H9 (cell line): ENCODE measurements around the gene RNPEPL1. TPM values are rescaled to one million over a fixed set of nuclear protein-coding genes. Genes with fewer than 3 reads are reported as not detected.

ENCODE experiments used
- DNase-seq: peaks from one replicate; pipeline ENCODE4 v3.0.0-alpha.2; 2017
- H2AFZ ChIP-seq: one replicate; pipeline ENCODE4 v1.6.1; 2013; ENCODE audit warnings: mild to moderate bottlenecking, low read length, control low read depth, moderate library complexity
- H2AK5ac ChIP-seq: 2 replicates; pipeline ENCODE4 v1.6.1; 2013; ENCODE audit warnings: low read length, control low read depth, mixed read lengths; ENCODE audit not compliant: insufficient read length
- H2BK120ac ChIP-seq: one replicate; pipeline ENCODE4 v1.6.1; 2013; ENCODE audit warnings: low read depth, mild to moderate bottlenecking, low read length, control low read depth, inconsistent platforms; ENCODE audit not compliant: poor library complexity, severe bottlenecking
- H2BK12ac ChIP-seq: 2 replicates; pipeline ENCODE4 v1.6.1; 2013; ENCODE audit warnings: low read length, control low read depth, mixed read lengths, low read depth; ENCODE audit not compliant: insufficient read length
- H2BK15ac ChIP-seq: 2 replicates; pipeline ENCODE4 v1.6.1; 2013; ENCODE audit warnings: low read depth, low read length, control low read depth
- H2BK20ac ChIP-seq: one replicate; pipeline ENCODE4 v1.6.1; 2013; ENCODE audit warnings: low read depth, mild to moderate bottlenecking, low read length, control low read depth, inconsistent platforms; ENCODE audit not compliant: poor library complexity, severe bottlenecking
- H2BK5ac ChIP-seq: 2 replicates; pipeline ENCODE4 v1.6.1; 2013; ENCODE audit warnings: low read length, control low read depth, mixed read lengths; ENCODE audit not compliant: insufficient read length
- H3K14ac ChIP-seq: 2 replicates; pipeline ENCODE4 v1.6.1; 2013; ENCODE audit warnings: low read length, control low read depth; ENCODE audit not compliant: insufficient read depth
- H3K18ac ChIP-seq: 2 replicates; pipeline ENCODE4 v1.6.1; 2013; ENCODE audit warnings: low read depth, mild to moderate bottlenecking, mixed read lengths, low read length, control low read depth; ENCODE audit not compliant: insufficient read length
- H3K23ac ChIP-seq: 2 replicates; pipeline ENCODE4 v1.6.1; 2013; ENCODE audit warnings: low read length, control low read depth, mixed read lengths, low read depth; ENCODE audit not compliant: insufficient read length
- H3K23me2 ChIP-seq: 2 replicates; pipeline ENCODE4 v1.6.1; 2013; ENCODE audit warnings: low read depth, mild to moderate bottlenecking, mixed read lengths, low read length, control low read depth; ENCODE audit not compliant: insufficient read length, poor library complexity, severe bottlenecking
- H3K27ac ChIP-seq: 2 replicates; pipeline ENCODE4 v1.5.1; 2013; ENCODE audit warnings: low read length, control low read depth, mixed read lengths, low read depth; ENCODE audit not compliant: insufficient read length
- H3K27me3 ChIP-seq: 2 replicates; pipeline ENCODE4 v1.6.1; 2013; ENCODE audit warnings: low read length, control low read depth, inconsistent platforms; ENCODE audit not compliant: insufficient read depth
- H3K4ac ChIP-seq: 2 replicates; pipeline ENCODE4 v1.6.1; 2013; ENCODE audit warnings: low read depth, mild to moderate bottlenecking, control low read depth, inconsistent platforms, low read length, moderate library complexity
- H3K4me1 ChIP-seq: 2 replicates; pipeline ENCODE4 v1.6.1; 2013; ENCODE audit warnings: low read length, control low read depth, inconsistent platforms; ENCODE audit not compliant: insufficient read depth
- H3K4me2 ChIP-seq: 2 replicates; pipeline ENCODE4 v1.6.1; 2013; ENCODE audit warnings: low read length, control low read depth, mixed read lengths; ENCODE audit not compliant: insufficient read length, insufficient read depth
- H3K56ac ChIP-seq: 2 replicates; pipeline ENCODE4 v1.6.1; 2013; ENCODE audit warnings: low read depth, mild to moderate bottlenecking, mixed read lengths, low read length, control low read depth; ENCODE audit not compliant: insufficient read length
- H3K79me1 ChIP-seq: 2 replicates; pipeline ENCODE4 v1.6.1; 2013; ENCODE audit warnings: low read depth, mild to moderate bottlenecking, moderate library complexity, low read length, control low read depth, inconsistent platforms; ENCODE audit not compliant: insufficient read depth, poor library complexity, severe bottlenecking
- H3K79me2 ChIP-seq: 2 replicates; pipeline ENCODE4 v1.6.1; 2013; ENCODE audit warnings: low read length, control low read depth, inconsistent platforms; ENCODE audit not compliant: insufficient read depth
- H3K9ac ChIP-seq: 2 replicates; pipeline ENCODE4 v1.6.1; 2013; ENCODE audit warnings: low read length, control low read depth, mixed read lengths; ENCODE audit not compliant: insufficient read length; ENCODE audit errors: extremely low read depth
- H3K9me3 ChIP-seq: one replicate; pipeline ENCODE4 v1.6.1; 2013; ENCODE audit warnings: low read depth, low read length, inconsistent platforms; ENCODE audit not compliant: control insufficient read depth
- H3T11ph ChIP-seq: one replicate; pipeline ENCODE4 v1.6.1; 2013; ENCODE audit warnings: mild to moderate bottlenecking, low read length, control low read depth, inconsistent platforms
- H4K20me1 ChIP-seq: one replicate; pipeline ENCODE4 v1.6.1; 2013; ENCODE audit not compliant: control insufficient read depth, insufficient read length, insufficient read depth
- H4K5ac ChIP-seq: 2 replicates; pipeline ENCODE4 v1.6.1; 2013; ENCODE audit warnings: low read depth, mild to moderate bottlenecking, mixed read lengths, low read length, control low read depth; ENCODE audit not compliant: insufficient read length
- H4K8ac ChIP-seq: replicated peaks from 2 replicates; pipeline ENCODE4 v1.6.1; 2013; ENCODE audit warnings: low read length, control low read depth, mixed read lengths, low read depth; ENCODE audit not compliant: insufficient read length
- H4K91ac ChIP-seq: 2 replicates; pipeline ENCODE4 v1.6.1; 2013; ENCODE audit warnings: low read depth, mild to moderate bottlenecking, moderate library complexity, mixed read lengths, low read length, control low read depth; ENCODE audit not compliant: insufficient read length
- H3K27ac Mint-ChIP-seq, 3 experiments: 2 replicates in 2 of 3; 3 replicates in 1 of 3; pipeline ENCODE4 v1.8.0; 2020 to 2021; ENCODE audit warnings: mixed read lengths in 3 of 3, mild to moderate bottlenecking in 1 of 3, moderate library complexity in 1 of 3
- H3K27me3 Mint-ChIP-seq: 2 replicates; pipeline ENCODE4 v1.8.0; 2021; ENCODE audit warnings: low read depth, mild to moderate bottlenecking, moderate library complexity, mixed read lengths
- H3K36me3 Mint-ChIP-seq, 3 experiments: 2 replicates in 2 of 3; 3 replicates in 1 of 3; pipeline ENCODE4 v1.8.0; 2020 to 2021; ENCODE audit warnings: low read depth in 3 of 3, mixed read lengths in 3 of 3; ENCODE audit not compliant: insufficient read depth in 1 of 3
- H3K4me1 Mint-ChIP-seq, 2 experiments: 2 replicates each; pipeline ENCODE4 v1.8.0; 2020; ENCODE audit warnings: mixed read lengths in 2 of 2
- H3K4me3 Mint-ChIP-seq, 2 experiments: 2 replicates in 1 of 2; 3 replicates in 1 of 2; pipeline ENCODE4 v1.8.0; 2020 to 2021; ENCODE audit warnings: mild to moderate bottlenecking in 2 of 2, mixed read lengths in 2 of 2, moderate library complexity in 1 of 2
- H3K9me3 Mint-ChIP-seq, 2 experiments: 2 replicates in 1 of 2; 3 replicates in 1 of 2; pipeline ENCODE4 v1.8.0; 2020; ENCODE audit warnings: mild to moderate bottlenecking in 2 of 2, mixed read lengths in 2 of 2, moderate library complexity in 1 of 2
- WGBS: extraction: QIAGEN DNeasy Blood & Tissue Kit; methylation state at CpG from one replicate; pipeline ENCODE4 v1.1.7; 2013; ENCODE audit warnings: missing lambda C conversion rate, low lambda C conversion rate, mixed read lengths; ENCODE audit not compliant: insufficient read length; ENCODE audit errors: extremely low coverage; 5-methylcytosine and 5-hydroxymethylcytosine counted together
- total RNA-seq: library from RNA; stranded (reverse); gene quantifications from 2 replicates; pipeline ENCODE4 v1.2.1, GENCODE V29; 2021
- TF ChIP-seq, protein P1 (sequence below): fragments of 200-600 bp; sonication (generic); conservative IDR thresholded peaks from 3 replicates; pipeline ENCODE4 v1.8.0; 2021; ENCODE audit warnings: antibody characterized with exemption, mild to moderate bottlenecking

The RNPEPL1 gene
- total RNA-seq, 1 experiment from 2014 or later = 22.5 TPM

DNA sequence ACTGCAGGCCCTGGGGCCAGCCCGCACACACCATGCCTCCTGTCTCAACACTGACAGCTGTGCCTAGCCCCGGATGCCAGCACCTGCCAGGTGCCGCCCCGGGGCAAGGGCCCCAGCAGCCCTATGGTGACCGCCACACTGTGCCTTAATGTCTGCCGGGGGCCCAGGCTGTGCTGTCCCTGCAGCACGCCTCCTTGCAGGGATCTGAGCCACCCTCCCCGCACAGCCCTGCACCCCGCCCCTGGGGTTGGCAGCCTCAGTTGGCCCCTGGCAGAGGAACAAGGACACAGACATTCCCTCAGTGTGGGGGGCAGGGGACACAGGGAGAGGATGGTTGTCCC, 9.8 kb downstream of the RNPEPL1 start:
- no peak overlapping the region for H2BK20ac ChIP-seq
- H3K18ac ChIP-seq = no peak overlapping the region
- H3K4me1 ChIP-seq = no peaks in the 10 kb centered on the region
- no peaks in the 10 kb centered on the region for H3K79me1 ChIP-seq
- Mint-ChIP-seq H3K9me3 (no peaks in the 10 kb centered on the region), H3K27me3 (no peaks in the 10 kb centered on the region), H3K4me3 (no peak overlapping the region), H3K4me1 (peaks cover 7 to 16% of the 10 kb centered on the region in 2 experiments), H3K36me3 (no peaks in the 10 kb centered on the region; a peak in 2 of 7 replicates), H3K27ac (no peak overlapping the region)
- H2BK5ac ChIP-seq = no peak overlapping the region
- H3K4ac ChIP-seq = no peak overlapping the region
- H3K9ac ChIP-seq = no peak overlapping the region
- H3K27me3 ChIP-seq = no peaks in the 10 kb centered on the region
- H3K79me2 ChIP-seq = no peaks in the 10 kb centered on the region
- H4K91ac ChIP-seq = no peak overlapping the region
- H3K27ac ChIP-seq = no peak overlapping the region
- H3K23me2 ChIP-seq = no peaks in the 10 kb centered on the region
- H3T11ph ChIP-seq = no peak overlapping the region
- H4K20me1 ChIP-seq = no peaks in the 10 kb centered on the region
- TF ChIP-seq, protein P1, sequence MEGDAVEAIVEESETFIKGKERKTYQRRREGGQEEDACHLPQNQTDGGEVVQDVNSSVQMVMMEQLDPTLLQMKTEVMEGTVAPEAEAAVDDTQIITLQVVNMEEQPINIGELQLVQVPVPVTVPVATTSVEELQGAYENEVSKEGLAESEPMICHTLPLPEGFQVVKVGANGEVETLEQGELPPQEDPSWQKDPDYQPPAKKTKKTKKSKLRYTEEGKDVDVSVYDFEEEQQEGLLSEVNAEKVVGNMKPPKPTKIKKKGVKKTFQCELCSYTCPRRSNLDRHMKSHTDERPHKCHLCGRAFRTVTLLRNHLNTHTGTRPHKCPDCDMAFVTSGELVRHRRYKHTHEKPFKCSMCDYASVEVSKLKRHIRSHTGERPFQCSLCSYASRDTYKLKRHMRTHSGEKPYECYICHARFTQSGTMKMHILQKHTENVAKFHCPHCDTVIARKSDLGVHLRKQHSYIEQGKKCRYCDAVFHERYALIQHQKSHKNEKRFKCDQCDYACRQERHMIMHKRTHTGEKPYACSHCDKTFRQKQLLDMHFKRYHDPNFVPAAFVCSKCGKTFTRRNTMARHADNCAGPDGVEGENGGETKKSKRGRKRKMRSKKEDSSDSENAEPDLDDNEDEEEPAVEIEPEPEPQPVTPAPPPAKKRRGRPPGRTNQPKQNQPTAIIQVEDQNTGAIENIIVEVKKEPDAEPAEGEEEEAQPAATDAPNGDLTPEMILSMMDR = no peak
- no peak for DNase-seq
- no peak overlapping the region for H3K23ac ChIP-seq
- no CpG with 5 or more reads among the region's 9 CpGs for WGBS
- H2BK120ac ChIP-seq = no peak overlapping the region
- no peak overlapping the region for H4K5ac ChIP-seq
- no peak overlapping the region for H2AFZ ChIP-seq
- H2BK12ac ChIP-seq = no peak overlapping the region
- H3K14ac ChIP-seq = no peak overlapping the region
- H2BK15ac ChIP-seq = no peak overlapping the region
- no peaks in the 10 kb centered on the region for H3K9me3 ChIP-seq
- no peak overlapping the region for H3K4me2 ChIP-seq
- no peak overlapping the region for H4K8ac ChIP-seq
- no peak overlapping the region for H2AK5ac ChIP-seq
- no peak overlapping the region for H3K56ac ChIP-seq
